Measurements from ENCODE around the gene PDCD1LG2.
"Not testable (repeated sequence)": the region's sequence is repeated elsewhere in the genome, so short reads cannot be mapped to it uniquely, and the experiment has no call there.

PDCD1LG2 gene

GRCh38 chr9:5566054-5566618 lies 55.8 kb downstream of the PDCD1LG2 start:
- no peak for DNase-seq (ENCODE audit: low read depth)

- no peak for DNase-seq (ENCODE audit: low read depth)
Observed at GRCh38 chr9:5568868-5569267, 58.5 kb downstream of the PDCD1LG2 start.

- no peak for DNase-seq (ENCODE audit: low read depth)
Observed at GRCh38 chr9:5569409-5569808, 59.1 kb downstream of the PDCD1LG2 start.

- DNase-seq (ENCODE audit: low read depth): no peak
Observed at GRCh38 chr9:5569891-5570290, 59.6 kb downstream of the PDCD1LG2 start.

- no peak for DNase-seq (ENCODE audit: low read depth)
Observed at GRCh38 chr9:5571629-5572232, 61.4 kb downstream of the PDCD1LG2 start.

GRCh38 chr9:5574097-5574496 lies 63.8 kb downstream of the PDCD1LG2 start:
- no peak for DNase-seq (ENCODE audit: low read depth)

- no peak for DNase-seq (ENCODE audit: low read depth)
Observed at GRCh38 chr9:5575000-5575399, 64.7 kb downstream of the PDCD1LG2 start.

GRCh38 chr9:5577225-5577624 lies 66.9 kb downstream of the PDCD1LG2 start:
- DNase-seq (ENCODE audit: low read depth): no peak

- DNase-seq (ENCODE audit: low read depth): no peak
Observed at GRCh38 chr9:5578018-5578697, 67.8 kb downstream of the PDCD1LG2 start.

GRCh38 chr9:5578698-5579085 lies 68.4 kb downstream of the PDCD1LG2 start:
- no peak for DNase-seq (ENCODE audit: low read depth)

- no peak for DNase-seq (ENCODE audit: low read depth)
Observed at GRCh38 chr9:5579881-5580280, 69.5 kb downstream of the PDCD1LG2 start.

GRCh38 chr9:5580650-5581049 lies 70.3 kb downstream of the PDCD1LG2 start:
- DNase-seq (ENCODE audit: low read depth): no peak

GRCh38 chr9:5581706-5582105 lies 71.4 kb downstream of the PDCD1LG2 start:
- not testable (repeated sequence) for DNase-seq (ENCODE audit: low read depth)

GRCh38 chr9:5582835-5583195 lies 72.5 kb downstream of the PDCD1LG2 start:
- peak; percentile 44 for DNase-seq (ENCODE audit: low read depth)

- DNase-seq (ENCODE audit: low read depth): no peak
Observed at GRCh38 chr9:5586391-5586802, 76.1 kb downstream of the PDCD1LG2 start.

GRCh38 chr9:5587024-5587423 lies 76.7 kb downstream of the PDCD1LG2 start:
- no peak for DNase-seq (ENCODE audit: low read depth)

- no peak for DNase-seq (ENCODE audit: low read depth)
Observed at GRCh38 chr9:5592231-5592630, 81.9 kb downstream of the PDCD1LG2 start.

- DNase-seq (ENCODE audit: low read depth): no peak
Observed at GRCh38 chr9:5592904-5593303, 82.6 kb downstream of the PDCD1LG2 start.

GRCh38 chr9:5593904-5594303 lies 83.6 kb downstream of the PDCD1LG2 start:
- no peak for DNase-seq (ENCODE audit: low read depth)

- DNase-seq (ENCODE audit: low read depth): no peak
Observed at GRCh38 chr9:5596173-5596572, 85.8 kb downstream of the PDCD1LG2 start.

- no peak for DNase-seq (ENCODE audit: low read depth)
Observed at GRCh38 chr9:5608298-5609225, 98.2 kb downstream of the PDCD1LG2 start.

- DNase-seq (ENCODE audit: low read depth): no peak
Observed at GRCh38 chr9:5609226-5609596, 98.9 kb downstream of the PDCD1LG2 start.

GRCh38 chr9:5610491-5610890 lies 100.2 kb downstream of the PDCD1LG2 start:
- DNase-seq (ENCODE audit: low read depth): no peak
